ENCODE results near the gene SLC29A1.
"Not testable (repeated sequence)": the region's sequence is repeated elsewhere in the genome, so short reads cannot be mapped to it uniquely, and the experiment has no call there.

Gene SLC29A1

GRCh38 chr6:44223319-44224028, at the start of gene SLC29A1:
TSS of gene SLC29A1 (plus strand) at chr6:44223595. CDS start at chr6:44227314, 3,719 bp downstream.
- Histone ChIP-seq H3K4me3 (ENCODE audit: low read length) (peak within 1 kb of the TSS; percentile 80), H3K4me1 (ENCODE audit: control insufficient read depth, insufficient read depth, low read length) (peaks cover 69% of the 10 kb centered on the region), H3K9me3 (ENCODE audit: control insufficient read depth, low read length) (no peaks in the 10 kb centered on the region), H3K36me3 (ENCODE audit: control insufficient read depth, insufficient read depth, low read length, severe bottlenecking) (no peaks in the 10 kb centered on the region), H3K9ac (ENCODE audit: low read length) (peak within 1 kb of the TSS; percentile 68), H3K27me3 (replicated peaks; ENCODE audit: control insufficient read depth, insufficient read depth, low read length) (no peaks in the 10 kb centered on the region)
- peak; percentile 80 for DNase-seq (ENCODE audit: low read depth)

GRCh38 chr6:44176130-44176761, 47.1 kb upstream of the SLC29A1 start:
- Histone ChIP-seq H3K9ac (ENCODE audit: low read length) (no peak overlapping the region), H3K9me3 (ENCODE audit: control insufficient read depth, low read length) (no peaks in the 10 kb centered on the region), H3K27me3 (replicated peaks; ENCODE audit: control insufficient read depth, insufficient read depth, low read length) (no peaks in the 10 kb centered on the region), H3K4me1 (ENCODE audit: control insufficient read depth, insufficient read depth, low read length) (peaks cover 22% of the 10 kb centered on the region), H3K4me3 (ENCODE audit: low read length) (no peak overlapping the region), H3K36me3 (ENCODE audit: control insufficient read depth, insufficient read depth, low read length, severe bottlenecking) (no peaks in the 10 kb centered on the region)
- no peak for DNase-seq (ENCODE audit: low read depth)

- peaks cover 22% of the 10 kb centered on the region for H3K4me1 ChIP-seq (ENCODE audit: control insufficient read depth, insufficient read depth, low read length)
- H3K9me3 ChIP-seq (ENCODE audit: control insufficient read depth, low read length): no peaks in the 10 kb centered on the region
- no peak for DNase-seq (ENCODE audit: low read depth)
- no peaks in the 10 kb centered on the region for H3K27me3 ChIP-seq (replicated peaks; ENCODE audit: control insufficient read depth, insufficient read depth, low read length)
- H3K36me3 ChIP-seq (ENCODE audit: control insufficient read depth, insufficient read depth, low read length, severe bottlenecking): no peaks in the 10 kb centered on the region
- no peak overlapping the region for H3K9ac ChIP-seq (ENCODE audit: low read length)
- H3K4me3 ChIP-seq (ENCODE audit: low read length): no peak overlapping the region
Measured at GRCh38 chr6:44176762-44177509, 46.5 kb upstream of the SLC29A1 start.

- peak overlapping the region; percentile 39 for H3K9ac ChIP-seq (ENCODE audit: low read length)
- H3K4me1 ChIP-seq (ENCODE audit: control insufficient read depth, insufficient read depth, low read length): peaks cover 18% of the 10 kb centered on the region
- DNase-seq (ENCODE audit: low read depth): peak; percentile 39
- no peaks in the 10 kb centered on the region for H3K27me3 ChIP-seq (replicated peaks; ENCODE audit: control insufficient read depth, insufficient read depth, low read length)
- H3K36me3 ChIP-seq (ENCODE audit: control insufficient read depth, insufficient read depth, low read length, severe bottlenecking): no peaks in the 10 kb centered on the region
- no peak overlapping the region for H3K4me3 ChIP-seq (ENCODE audit: low read length)
- H3K9me3 ChIP-seq (ENCODE audit: control insufficient read depth, low read length): no peaks in the 10 kb centered on the region
Measured at GRCh38 chr6:44177691-44178423, 45.5 kb upstream of the SLC29A1 start.

- Histone ChIP-seq H3K4me1 (ENCODE audit: control insufficient read depth, insufficient read depth, low read length) (peaks cover 15% of the 10 kb centered on the region), H3K27me3 (replicated peaks; ENCODE audit: control insufficient read depth, insufficient read depth, low read length) (no peaks in the 10 kb centered on the region), H3K36me3 (ENCODE audit: control insufficient read depth, insufficient read depth, low read length, severe bottlenecking) (no peaks in the 10 kb centered on the region), H3K9me3 (ENCODE audit: control insufficient read depth, low read length) (no peaks in the 10 kb centered on the region), H3K9ac (ENCODE audit: low read length) (no peak overlapping the region), H3K4me3 (ENCODE audit: low read length) (no peak overlapping the region)
- no peak for DNase-seq (ENCODE audit: low read depth)
Measured at GRCh38 chr6:44178424-44179071, 44.8 kb upstream of the SLC29A1 start.

GRCh38 chr6:44179072-44179536, 44.3 kb upstream of the SLC29A1 start:
- no peak overlapping the region for H3K4me3 ChIP-seq (ENCODE audit: low read length)
- no peak for DNase-seq (ENCODE audit: low read depth)
- H3K9me3 ChIP-seq (ENCODE audit: control insufficient read depth, low read length): no peaks in the 10 kb centered on the region
- no peaks in the 10 kb centered on the region for H3K36me3 ChIP-seq (ENCODE audit: control insufficient read depth, insufficient read depth, low read length, severe bottlenecking)
- peaks cover 15% of the 10 kb centered on the region for H3K4me1 ChIP-seq (ENCODE audit: control insufficient read depth, insufficient read depth, low read length)
- H3K27me3 ChIP-seq (replicated peaks; ENCODE audit: control insufficient read depth, insufficient read depth, low read length): peaks cover 4% of the 10 kb centered on the region
- H3K9ac ChIP-seq (ENCODE audit: low read length): no peak overlapping the region

- no peak for DNase-seq (ENCODE audit: low read depth)
- peaks cover 5% of the 10 kb centered on the region for H3K27me3 ChIP-seq (replicated peaks; ENCODE audit: control insufficient read depth, insufficient read depth, low read length)
- no peaks in the 10 kb centered on the region for H3K36me3 ChIP-seq (ENCODE audit: control insufficient read depth, insufficient read depth, low read length, severe bottlenecking)
- no peak overlapping the region for H3K9ac ChIP-seq (ENCODE audit: low read length)
- peaks cover 15% of the 10 kb centered on the region for H3K4me1 ChIP-seq (ENCODE audit: control insufficient read depth, insufficient read depth, low read length)
- H3K9me3 ChIP-seq (ENCODE audit: control insufficient read depth, low read length): no peaks in the 10 kb centered on the region
- H3K4me3 ChIP-seq (ENCODE audit: low read length): no peak overlapping the region
Measured at GRCh38 chr6:44179648-44180047, 43.7 kb upstream of the SLC29A1 start.

GRCh38 chr6:44180406-44180805, 43.0 kb upstream of the SLC29A1 start:
- no peak for DNase-seq (ENCODE audit: low read depth)

GRCh38 chr6:44180886-44181285, 42.5 kb upstream of the SLC29A1 start:
- Histone ChIP-seq H3K9me3 (ENCODE audit: control insufficient read depth, low read length) (no peaks in the 10 kb centered on the region), H3K4me1 (ENCODE audit: control insufficient read depth, insufficient read depth, low read length) (peaks cover 15% of the 10 kb centered on the region), H3K4me3 (ENCODE audit: low read length) (no peak overlapping the region), H3K9ac (ENCODE audit: low read length) (no peak overlapping the region), H3K36me3 (ENCODE audit: control insufficient read depth, insufficient read depth, low read length, severe bottlenecking) (no peaks in the 10 kb centered on the region), H3K27me3 (replicated peaks; ENCODE audit: control insufficient read depth, insufficient read depth, low read length) (peaks cover 6% of the 10 kb centered on the region)
- DNase-seq (ENCODE audit: low read depth): no peak

More at GRCh38 chr6:44180406-44180805, 43.0 kb upstream of the SLC29A1 start:
- H3K36me3 ChIP-seq (ENCODE audit: control insufficient read depth, insufficient read depth, low read length, severe bottlenecking): no peaks in the 10 kb centered on the region
- H3K9ac ChIP-seq (ENCODE audit: low read length): no peak overlapping the region
- H3K27me3 ChIP-seq (replicated peaks; ENCODE audit: control insufficient read depth, insufficient read depth, low read length): peaks cover 5% of the 10 kb centered on the region
- H3K4me3 ChIP-seq (ENCODE audit: low read length): no peak overlapping the region
- peaks cover 15% of the 10 kb centered on the region for H3K4me1 ChIP-seq (ENCODE audit: control insufficient read depth, insufficient read depth, low read length)
- H3K9me3 ChIP-seq (ENCODE audit: control insufficient read depth, low read length): no peaks in the 10 kb centered on the region

- not testable (repeated sequence) for DNase-seq (ENCODE audit: low read depth); H3K9ac ChIP-seq (ENCODE audit: low read length); H3K4me3 ChIP-seq (ENCODE audit: low read length); H3K9me3 ChIP-seq (ENCODE audit: control insufficient read depth, low read length); H3K36me3 ChIP-seq (ENCODE audit: control insufficient read depth, insufficient read depth, low read length, severe bottlenecking)
- Histone ChIP-seq H3K27me3 (replicated peaks; ENCODE audit: control insufficient read depth, insufficient read depth, low read length) (peaks cover 11% of the 10 kb centered on the region), H3K4me1 (ENCODE audit: control insufficient read depth, insufficient read depth, low read length) (peaks cover 15% of the 10 kb centered on the region)
Measured at GRCh38 chr6:44181784-44182183, 41.6 kb upstream of the SLC29A1 start.

All from adipocyte (in vitro differentiated cells).